ENCODE results near the gene HAUS7. TPM values are rescaled to one million over a fixed set of nuclear protein-coding genes. Genes with fewer than 3 reads are reported as not detected.

Gene HAUS7
- total RNA-seq, 3 donors from 2014 or later, result 14.2 to 22.5 (median 19.5) TPM

DNA sequence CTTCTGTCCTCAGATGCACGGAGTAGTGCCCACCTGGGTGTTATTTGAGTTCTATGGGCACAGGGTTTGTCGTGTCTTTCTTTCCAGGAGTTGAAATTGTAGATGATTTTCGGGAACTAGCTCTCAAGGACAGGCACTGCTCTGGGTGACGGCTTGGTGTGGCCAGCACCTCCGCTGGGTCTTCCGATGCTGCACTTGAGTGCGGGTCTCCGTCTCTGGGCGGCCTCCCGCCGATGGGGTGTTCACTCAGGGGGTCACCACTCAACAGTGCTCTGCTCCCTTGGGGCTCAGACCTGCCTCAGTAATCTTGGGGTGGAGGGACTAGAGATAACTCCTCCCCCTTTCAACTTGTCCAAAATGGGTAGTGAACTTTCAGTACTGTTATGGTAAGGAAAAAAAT, 56.6 kb downstream of the HAUS7 start:
- no peak for DNase-seq
- TF ChIP-seq, protein P1, sequence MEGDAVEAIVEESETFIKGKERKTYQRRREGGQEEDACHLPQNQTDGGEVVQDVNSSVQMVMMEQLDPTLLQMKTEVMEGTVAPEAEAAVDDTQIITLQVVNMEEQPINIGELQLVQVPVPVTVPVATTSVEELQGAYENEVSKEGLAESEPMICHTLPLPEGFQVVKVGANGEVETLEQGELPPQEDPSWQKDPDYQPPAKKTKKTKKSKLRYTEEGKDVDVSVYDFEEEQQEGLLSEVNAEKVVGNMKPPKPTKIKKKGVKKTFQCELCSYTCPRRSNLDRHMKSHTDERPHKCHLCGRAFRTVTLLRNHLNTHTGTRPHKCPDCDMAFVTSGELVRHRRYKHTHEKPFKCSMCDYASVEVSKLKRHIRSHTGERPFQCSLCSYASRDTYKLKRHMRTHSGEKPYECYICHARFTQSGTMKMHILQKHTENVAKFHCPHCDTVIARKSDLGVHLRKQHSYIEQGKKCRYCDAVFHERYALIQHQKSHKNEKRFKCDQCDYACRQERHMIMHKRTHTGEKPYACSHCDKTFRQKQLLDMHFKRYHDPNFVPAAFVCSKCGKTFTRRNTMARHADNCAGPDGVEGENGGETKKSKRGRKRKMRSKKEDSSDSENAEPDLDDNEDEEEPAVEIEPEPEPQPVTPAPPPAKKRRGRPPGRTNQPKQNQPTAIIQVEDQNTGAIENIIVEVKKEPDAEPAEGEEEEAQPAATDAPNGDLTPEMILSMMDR (IDR thresholded peaks at IDR 0.05), result no peak
- intact Hi-C loops (cut with DNase I, micrococcal nuclease), result no loop called here

DNA sequence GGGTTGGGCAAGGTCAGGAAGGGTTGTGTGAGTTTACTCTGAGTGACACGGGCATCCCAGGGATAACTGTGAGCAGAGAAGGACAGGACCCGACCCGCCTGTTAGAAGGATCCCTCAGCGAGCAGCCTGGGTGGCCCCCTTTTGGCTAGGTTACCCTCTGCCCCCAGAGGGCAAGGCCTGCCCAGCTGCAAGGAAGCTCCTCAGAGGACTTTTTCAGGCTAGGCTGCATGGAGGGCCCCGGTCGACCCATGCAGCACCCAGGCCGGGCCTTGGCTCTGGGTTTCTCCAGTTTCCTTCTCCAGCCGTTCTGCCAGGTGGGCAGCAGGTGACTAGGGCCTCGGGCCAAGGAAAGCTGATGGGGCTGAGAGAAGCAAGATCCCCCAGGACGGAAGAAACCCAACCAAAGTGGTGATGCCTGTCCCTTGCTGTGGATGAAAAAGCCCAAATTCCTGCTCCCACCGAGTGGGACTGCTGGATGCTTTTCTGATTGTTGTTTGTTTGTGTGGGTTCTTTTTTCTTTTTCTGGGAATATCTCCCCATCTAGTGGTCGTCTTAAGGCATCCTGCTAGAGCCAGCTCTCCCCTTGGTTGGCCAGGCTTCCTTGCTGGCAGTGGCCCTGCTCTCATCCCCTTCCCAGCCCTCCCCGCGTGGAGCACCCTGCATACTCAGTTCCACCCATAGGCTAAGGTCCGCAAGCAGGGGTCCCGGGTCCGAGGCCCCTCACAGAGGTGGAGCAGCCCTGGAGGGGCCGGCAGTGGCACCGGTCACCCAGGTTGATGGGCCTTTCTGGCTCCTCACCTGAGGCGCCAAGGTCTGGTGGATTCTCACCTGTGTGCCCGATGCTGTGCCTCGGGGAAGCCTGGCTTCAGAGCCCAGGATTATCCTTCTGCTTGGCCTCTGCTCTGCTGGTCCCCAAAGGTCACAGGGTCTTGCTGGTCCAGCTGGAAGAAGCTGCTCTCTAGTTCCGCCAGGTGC, 57.3 kb downstream of the HAUS7 start:
- Histone ChIP-seq H3K36me3 (ENCODE audit: low read depth) (no peaks in the 10 kb centered on the region), H3K4me1 (ENCODE audit: low read depth) (no peaks in the 10 kb centered on the region), H3K9me3 (no peaks in the 10 kb centered on the region), H3K4me3 (no peak overlapping the region)
- DNase-seq (no peak), ATAC-seq (no peak)
- intact Hi-C loops (cut with DNase I, micrococcal nuclease), result no loop called here
- TF ChIP-seq, protein P1 (IDR thresholded peaks at IDR 0.05), result no peak

More for the DNA sequence above, 56.6 kb downstream of the HAUS7 start:
- no peak for ATAC-seq
- Histone ChIP-seq H3K4me1 (ENCODE audit: low read depth) (no peaks in the 10 kb centered on the region), H3K36me3 (ENCODE audit: low read depth) (no peaks in the 10 kb centered on the region), H3K9me3 (no peaks in the 10 kb centered on the region), H3K4me3 (no peak overlapping the region)

DNA sequence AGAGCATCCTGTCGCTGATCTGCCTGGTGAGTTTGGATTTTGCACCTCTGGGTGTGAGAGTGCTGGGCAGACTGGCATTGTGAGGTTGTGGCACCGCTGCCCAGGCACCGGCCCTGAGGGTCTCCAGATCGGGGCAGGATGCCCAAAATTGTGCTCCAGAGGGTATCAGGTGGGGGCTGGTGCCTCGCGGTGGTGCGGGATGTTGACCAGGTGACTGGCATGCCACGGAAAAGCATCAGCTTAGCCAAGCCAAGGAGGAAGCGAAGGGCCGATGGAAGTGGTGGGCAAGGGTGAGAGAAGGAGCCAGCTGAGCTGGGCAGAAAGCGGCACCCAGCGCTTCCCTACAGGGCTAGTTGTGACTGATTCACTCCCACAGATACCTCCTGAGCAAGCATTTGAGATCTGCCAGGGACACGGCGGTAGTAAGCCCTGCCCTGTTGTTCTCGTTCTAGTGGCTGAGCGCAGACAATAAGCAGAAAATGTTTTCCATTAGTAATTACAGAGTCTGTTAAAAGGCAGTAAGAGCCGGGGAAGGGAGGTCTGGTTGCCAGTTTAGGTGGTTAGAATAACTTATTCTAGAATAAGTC, 58.3 kb downstream of the HAUS7 start:
- intact Hi-C loops (cut with DNase I, micrococcal nuclease), result no loop called here
- no peak overlapping the region for H3K4me3 ChIP-seq

DNA sequence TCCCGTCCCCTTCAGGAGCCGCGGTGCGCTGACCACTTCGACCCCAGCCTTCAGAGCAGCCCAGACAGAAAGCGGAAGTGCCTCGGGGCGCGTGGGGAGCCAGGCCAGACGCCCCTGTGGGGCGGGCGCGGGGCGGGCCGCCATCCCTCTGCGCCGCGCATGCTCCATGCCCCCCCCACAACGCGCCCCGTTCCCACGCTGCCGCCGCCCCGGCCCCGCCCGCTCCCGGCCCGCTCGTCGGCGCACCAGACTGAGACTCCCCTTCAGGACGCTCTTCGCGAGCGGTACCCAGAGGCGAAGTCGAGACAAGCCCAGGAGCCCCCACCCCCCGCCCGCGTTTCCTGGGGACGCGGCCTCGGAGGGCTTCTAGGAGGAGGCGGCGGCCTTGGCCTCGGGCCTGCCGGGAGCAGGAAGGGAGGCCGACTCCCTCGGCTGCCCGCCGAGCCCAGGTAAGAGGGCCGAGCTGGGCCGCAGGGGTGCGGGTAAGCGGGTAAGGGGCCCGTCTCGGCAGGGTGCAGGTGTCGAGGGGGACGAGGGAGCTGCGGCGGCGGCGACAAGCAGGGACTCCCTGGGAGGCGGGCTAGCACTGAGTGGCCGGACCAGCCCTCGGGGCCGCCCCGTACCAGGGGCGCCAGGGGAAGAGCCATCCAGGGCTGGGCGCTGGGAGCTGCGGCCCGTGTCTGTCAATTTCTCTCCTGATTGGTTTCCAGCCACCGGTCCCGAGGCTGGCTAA, 59.0 kb downstream of the HAUS7 start, which contains the start of gene ZFP92:
Gene ZFP92, plus strand, starts transcription at position 218 of the 733 bp plus-strand sequence. CDS start 6,851 bp downstream, outside the sequence.
- intact Hi-C loops (cut with DNase I, micrococcal nuclease), result no loop called here
- H3K36me3 ChIP-seq (ENCODE audit: low read depth), result no peaks in the 10 kb centered on the region
- ATAC-seq (peak; percentile 51), DNase-seq (peak in 2 of 3 donors; percentile 12 to 37)
- H3K4me1 ChIP-seq (ENCODE audit: low read depth), result no peaks in the 10 kb centered on the region
- TF ChIP-seq, protein P1 (IDR thresholded peaks at IDR 0.05), result no peak
- no peaks in the 10 kb centered on the region for H3K9me3 ChIP-seq
- H3K4me3 ChIP-seq, result no peak within 1 kb of the TSS

More for the DNA sequence above, 58.3 kb downstream of the HAUS7 start:
- ATAC-seq (no peak), DNase-seq (no peak)
- Histone ChIP-seq H3K4me1 (ENCODE audit: low read depth) (no peaks in the 10 kb centered on the region), H3K36me3 (ENCODE audit: low read depth) (no peaks in the 10 kb centered on the region), H3K9me3 (no peaks in the 10 kb centered on the region)
- TF ChIP-seq, protein P1 (IDR thresholded peaks at IDR 0.05), result no peak

DNA sequence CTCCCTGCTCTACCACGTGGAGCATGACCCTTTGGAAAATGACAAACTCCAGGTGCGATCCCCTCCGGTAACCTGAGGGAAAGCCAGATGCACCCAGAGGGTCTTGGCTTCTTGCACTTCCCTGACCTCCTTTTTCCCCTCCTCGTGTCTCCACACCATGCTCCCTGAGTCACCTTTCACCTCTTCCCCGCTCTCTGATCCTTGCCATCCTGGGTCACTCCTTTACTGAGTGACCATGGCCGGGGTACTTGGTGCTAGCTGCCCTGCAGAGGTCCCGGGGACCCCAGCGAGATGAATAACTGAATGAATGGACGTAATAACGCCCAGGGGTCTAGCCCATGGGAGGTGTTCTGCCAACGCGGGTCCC, 59.5 kb downstream of the HAUS7 start:
- Histone ChIP-seq H3K36me3 (ENCODE audit: low read depth) (no peaks in the 10 kb centered on the region), H3K4me1 (ENCODE audit: low read depth) (no peaks in the 10 kb centered on the region), H3K9me3 (no peaks in the 10 kb centered on the region), H3K4me3 (no peak overlapping the region)
- DNase-seq, result no peak
- no peak for ATAC-seq
- intact Hi-C loops (cut with DNase I, micrococcal nuclease), result no loop called here
- TF ChIP-seq, protein P1 (IDR thresholded peaks at IDR 0.05), result no peak
